HL-60 (cell line): Measurements from ENCODE around the gene NEDD4L.

ENCODE experiments used
- DNase-seq, 2 experiments: peaks; one replicate each; pipeline ENCODE4 v3.0.0-alpha.2; 2010 to 2020; ENCODE audit warnings: low read depth in 1 of 2, low spot score in 1 of 2
- H3K27ac ChIP-seq: fragments of 250-450 bp; sonication (Bioruptor Pico); replicated peaks from 2 replicates; pipeline ENCODE4 v1.5.1; 2020; ENCODE audit warnings: mild to moderate bottlenecking, moderate library complexity
- H3K27me3 ChIP-seq: fragments of 250-450 bp; sonication (Bioruptor Pico); 2 replicates; pipeline ENCODE4 v1.5.1; 2021; ENCODE audit warnings: mild to moderate bottlenecking, moderate library complexity; ENCODE audit not compliant: insufficient read depth, poor library complexity, severe bottlenecking
- H3K4me3 ChIP-seq: replicated peaks from 2 replicates; pipeline ENCODE4 v1.5.1; 2011; ENCODE audit warnings: mild to moderate bottlenecking, control low read depth, low read length; ENCODE audit not compliant: insufficient read depth
- GABPA ChIP-seq: IDR thresholded peaks from 2 replicates; pipeline ENCODE4 v1.6.1; 2012; ENCODE audit warnings: low read depth
- POLR2AphosphoS5 ChIP-seq: IDR thresholded peaks from 2 replicates; pipeline ENCODE4 v1.6.1; 2012; ENCODE audit warnings: low read depth
- SPI1 ChIP-seq: IDR thresholded peaks from 2 replicates; pipeline ENCODE4 v1.6.1; 2012; ENCODE audit warnings: low read depth, mild to moderate bottlenecking, borderline replicate concordance
- TF ChIP-seq, protein P1 (sequence below): IDR thresholded peaks from 2 replicates; pipeline ENCODE4 v1.6.1; 2012; ENCODE audit warnings: low read depth; ENCODE audit not compliant: insufficient replicate concordance
- TF ChIP-seq, protein P2 (sequence below): IDR thresholded peaks from one replicate; pipeline ENCODE4 v1.5.1; 2011; ENCODE audit warnings: low read length, control low read depth, inconsistent platforms; ENCODE audit not compliant: insufficient read depth

The NEDD4L gene

DNA sequence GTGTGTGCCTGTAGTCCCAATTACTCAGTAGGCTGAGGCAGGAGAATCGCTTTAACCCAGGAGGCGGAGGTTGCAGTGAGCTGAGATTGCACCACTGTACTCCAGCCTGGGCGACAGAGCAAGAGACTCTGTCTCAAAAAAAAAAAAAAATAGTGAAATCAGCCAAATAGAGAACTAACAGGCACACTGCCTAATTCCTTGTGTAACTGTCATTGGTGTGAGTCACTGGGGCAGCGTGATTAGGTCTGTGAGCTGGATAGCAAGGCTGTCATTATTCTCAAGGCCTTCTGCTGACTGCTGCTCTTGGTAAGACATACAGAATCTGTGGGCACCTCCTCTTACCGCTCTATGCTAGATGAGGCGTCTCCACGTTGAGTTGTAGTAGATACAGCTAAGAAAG lies 270.3 kb downstream of the NEDD4L start:
- no peak overlapping the region for H3K4me3 ChIP-seq
- H3K27me3 ChIP-seq = peaks cover 5% of the 10 kb centered on the region
- no peak overlapping the region for H3K27ac ChIP-seq
- TF ChIP-seq, protein P1, sequence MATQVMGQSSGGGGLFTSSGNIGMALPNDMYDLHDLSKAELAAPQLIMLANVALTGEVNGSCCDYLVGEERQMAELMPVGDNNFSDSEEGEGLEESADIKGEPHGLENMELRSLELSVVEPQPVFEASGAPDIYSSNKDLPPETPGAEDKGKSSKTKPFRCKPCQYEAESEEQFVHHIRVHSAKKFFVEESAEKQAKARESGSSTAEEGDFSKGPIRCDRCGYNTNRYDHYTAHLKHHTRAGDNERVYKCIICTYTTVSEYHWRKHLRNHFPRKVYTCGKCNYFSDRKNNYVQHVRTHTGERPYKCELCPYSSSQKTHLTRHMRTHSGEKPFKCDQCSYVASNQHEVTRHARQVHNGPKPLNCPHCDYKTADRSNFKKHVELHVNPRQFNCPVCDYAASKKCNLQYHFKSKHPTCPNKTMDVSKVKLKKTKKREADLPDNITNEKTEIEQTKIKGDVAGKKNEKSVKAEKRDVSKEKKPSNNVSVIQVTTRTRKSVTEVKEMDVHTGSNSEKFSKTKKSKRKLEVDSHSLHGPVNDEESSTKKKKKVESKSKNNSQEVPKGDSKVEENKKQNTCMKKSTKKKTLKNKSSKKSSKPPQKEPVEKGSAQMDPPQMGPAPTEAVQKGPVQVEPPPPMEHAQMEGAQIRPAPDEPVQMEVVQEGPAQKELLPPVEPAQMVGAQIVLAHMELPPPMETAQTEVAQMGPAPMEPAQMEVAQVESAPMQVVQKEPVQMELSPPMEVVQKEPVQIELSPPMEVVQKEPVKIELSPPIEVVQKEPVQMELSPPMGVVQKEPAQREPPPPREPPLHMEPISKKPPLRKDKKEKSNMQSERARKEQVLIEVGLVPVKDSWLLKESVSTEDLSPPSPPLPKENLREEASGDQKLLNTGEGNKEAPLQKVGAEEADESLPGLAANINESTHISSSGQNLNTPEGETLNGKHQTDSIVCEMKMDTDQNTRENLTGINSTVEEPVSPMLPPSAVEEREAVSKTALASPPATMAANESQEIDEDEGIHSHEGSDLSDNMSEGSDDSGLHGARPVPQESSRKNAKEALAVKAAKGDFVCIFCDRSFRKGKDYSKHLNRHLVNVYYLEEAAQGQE = no peak
- TF ChIP-seq SPI1 (no peak), GABPA (no peak), POLR2AphosphoS5 (no peak)
- TF ChIP-seq, protein P2, sequence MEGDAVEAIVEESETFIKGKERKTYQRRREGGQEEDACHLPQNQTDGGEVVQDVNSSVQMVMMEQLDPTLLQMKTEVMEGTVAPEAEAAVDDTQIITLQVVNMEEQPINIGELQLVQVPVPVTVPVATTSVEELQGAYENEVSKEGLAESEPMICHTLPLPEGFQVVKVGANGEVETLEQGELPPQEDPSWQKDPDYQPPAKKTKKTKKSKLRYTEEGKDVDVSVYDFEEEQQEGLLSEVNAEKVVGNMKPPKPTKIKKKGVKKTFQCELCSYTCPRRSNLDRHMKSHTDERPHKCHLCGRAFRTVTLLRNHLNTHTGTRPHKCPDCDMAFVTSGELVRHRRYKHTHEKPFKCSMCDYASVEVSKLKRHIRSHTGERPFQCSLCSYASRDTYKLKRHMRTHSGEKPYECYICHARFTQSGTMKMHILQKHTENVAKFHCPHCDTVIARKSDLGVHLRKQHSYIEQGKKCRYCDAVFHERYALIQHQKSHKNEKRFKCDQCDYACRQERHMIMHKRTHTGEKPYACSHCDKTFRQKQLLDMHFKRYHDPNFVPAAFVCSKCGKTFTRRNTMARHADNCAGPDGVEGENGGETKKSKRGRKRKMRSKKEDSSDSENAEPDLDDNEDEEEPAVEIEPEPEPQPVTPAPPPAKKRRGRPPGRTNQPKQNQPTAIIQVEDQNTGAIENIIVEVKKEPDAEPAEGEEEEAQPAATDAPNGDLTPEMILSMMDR = no peak
- peak; percentile 27 to 33 for DNase-seq

DNA sequence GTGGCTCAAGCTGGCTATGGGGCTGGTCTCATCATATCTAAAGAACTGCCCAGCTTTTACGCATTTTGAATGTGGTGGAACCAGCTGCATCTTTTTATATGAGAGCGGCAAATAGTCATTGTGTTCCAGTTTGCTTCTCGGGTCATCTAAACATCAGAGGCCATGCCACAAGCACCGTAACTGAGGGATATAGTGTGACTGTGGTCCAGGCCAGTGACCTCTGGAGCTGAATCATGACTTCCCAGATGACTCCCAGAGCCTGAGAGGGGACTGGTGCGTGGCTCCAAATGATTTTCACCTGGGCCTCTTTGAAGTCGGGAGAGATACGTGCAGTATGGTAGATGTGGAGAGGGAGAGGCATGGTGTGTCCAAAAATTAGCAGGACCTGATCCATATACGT lies 271.0 kb downstream of the NEDD4L start:
- no peak overlapping the region for H3K27ac ChIP-seq
- no peak overlapping the region for H3K4me3 ChIP-seq
- TF ChIP-seq, protein P2 = no peak
- no peak for TF ChIP-seq SPI1
- TF ChIP-seq, protein P1 = no peak
- TF ChIP-seq GABPA = no peak
- TF ChIP-seq POLR2AphosphoS5 = no peak
- peaks cover 5% of the 10 kb centered on the region for H3K27me3 ChIP-seq
- DNase-seq = no peak

DNA sequence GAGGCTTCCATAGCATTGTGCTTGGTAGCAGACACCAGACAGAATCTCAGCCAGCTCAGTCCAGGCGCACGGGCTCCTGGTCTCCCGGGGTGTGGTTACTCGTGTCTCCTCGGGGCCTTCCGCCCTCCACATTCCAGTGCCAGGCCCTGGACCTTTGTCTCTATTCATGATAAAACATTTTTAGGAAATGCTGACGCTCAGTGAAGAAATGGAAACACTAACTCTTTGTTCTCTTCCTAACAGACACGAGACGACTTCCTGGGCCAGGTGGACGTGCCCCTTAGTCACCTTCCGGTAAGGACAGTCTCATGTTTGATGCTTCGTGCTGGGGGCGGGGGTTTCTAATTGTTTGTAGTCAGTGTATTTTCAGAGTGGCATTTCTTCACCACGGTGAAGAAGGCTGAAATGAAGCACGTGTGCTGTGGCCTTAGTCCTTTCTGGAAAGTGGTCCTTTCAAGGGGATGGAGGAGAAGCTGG lies 271.8 kb downstream of the NEDD4L start:
- Histone ChIP-seq H3K27me3 (peaks cover 5% of the 10 kb centered on the region), H3K27ac (no peak overlapping the region), H3K4me3 (no peak overlapping the region)
- no peak for TF ChIP-seq POLR2AphosphoS5
- TF ChIP-seq GABPA = no peak
- TF ChIP-seq, protein P2 = no peak
- TF ChIP-seq, protein P1 = no peak
- TF ChIP-seq SPI1 = no peak
- DNase-seq = no peak
